ENCODE data around the gene PRR5L.

PRR5L gene

DNA sequence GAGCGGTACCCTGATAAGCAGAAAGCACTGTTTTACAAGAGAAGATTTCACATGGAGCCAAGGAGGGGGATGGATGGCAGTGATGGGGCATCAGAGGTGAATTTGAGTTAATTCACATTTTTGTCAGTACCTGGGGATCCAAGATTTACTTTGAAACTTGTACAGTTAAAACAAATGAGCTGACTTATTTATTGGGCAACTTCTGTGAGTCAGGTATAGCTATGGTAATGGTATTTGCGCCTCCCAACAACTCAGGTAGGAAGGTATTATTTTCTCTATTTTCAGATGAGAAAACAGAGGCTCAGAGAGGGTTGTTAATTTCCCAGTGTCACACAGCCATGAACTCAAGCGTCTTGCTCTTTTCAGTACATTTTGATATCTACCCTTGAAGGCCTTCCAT, 83.6 kb downstream of the PRR5L start:
- H4K20me1 ChIP-seq (ENCODE audit: low read depth, low read length), result no peaks in the 10 kb centered on the region
- H3K9me2 ChIP-seq (replicated peaks; ENCODE audit: insufficient read depth, low read length), result no peaks in the 10 kb centered on the region
- H3K4me2 ChIP-seq (ENCODE audit: low read depth, low read length, poor library complexity, severe bottlenecking), result no peak overlapping the region
- TF ChIP-seq EZH2phosphoT487 (conservative IDR thresholded peaks at IDR 0.05; ENCODE audit: low read length), result no peak
- TF ChIP-seq, protein P1, sequence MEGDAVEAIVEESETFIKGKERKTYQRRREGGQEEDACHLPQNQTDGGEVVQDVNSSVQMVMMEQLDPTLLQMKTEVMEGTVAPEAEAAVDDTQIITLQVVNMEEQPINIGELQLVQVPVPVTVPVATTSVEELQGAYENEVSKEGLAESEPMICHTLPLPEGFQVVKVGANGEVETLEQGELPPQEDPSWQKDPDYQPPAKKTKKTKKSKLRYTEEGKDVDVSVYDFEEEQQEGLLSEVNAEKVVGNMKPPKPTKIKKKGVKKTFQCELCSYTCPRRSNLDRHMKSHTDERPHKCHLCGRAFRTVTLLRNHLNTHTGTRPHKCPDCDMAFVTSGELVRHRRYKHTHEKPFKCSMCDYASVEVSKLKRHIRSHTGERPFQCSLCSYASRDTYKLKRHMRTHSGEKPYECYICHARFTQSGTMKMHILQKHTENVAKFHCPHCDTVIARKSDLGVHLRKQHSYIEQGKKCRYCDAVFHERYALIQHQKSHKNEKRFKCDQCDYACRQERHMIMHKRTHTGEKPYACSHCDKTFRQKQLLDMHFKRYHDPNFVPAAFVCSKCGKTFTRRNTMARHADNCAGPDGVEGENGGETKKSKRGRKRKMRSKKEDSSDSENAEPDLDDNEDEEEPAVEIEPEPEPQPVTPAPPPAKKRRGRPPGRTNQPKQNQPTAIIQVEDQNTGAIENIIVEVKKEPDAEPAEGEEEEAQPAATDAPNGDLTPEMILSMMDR (IDR thresholded peaks at IDR 0.05; ENCODE audit: insufficient read depth, low read length, poor library complexity, severe bottlenecking), result no peak
- no peaks in the 10 kb centered on the region for H3K9me3 ChIP-seq (ENCODE audit: insufficient read depth, low read length)
- no peak overlapping the region for H3K4me3 ChIP-seq (ENCODE audit: insufficient read depth, low read length, poor library complexity, severe bottlenecking)
- no peak overlapping the region for H3K27ac ChIP-seq (ENCODE audit: low read depth, low read length)
- H3F3A ChIP-seq (ENCODE audit: insufficient read depth), result no peaks in the 10 kb centered on the region
- H3K36me3 ChIP-seq (ENCODE audit: low read length), result no peaks in the 10 kb centered on the region
- H3K79me2 ChIP-seq (ENCODE audit: insufficient read depth, low read length), result no peaks in the 10 kb centered on the region
- no peak overlapping the region for H3K9ac ChIP-seq (ENCODE audit: low read length)
- H2AFZ ChIP-seq (ENCODE audit: low read depth, low read length, severe bottlenecking), result no peak overlapping the region
- no peaks in the 10 kb centered on the region; the same call in 1 of the 2 replicates for H3K27me3 ChIP-seq (ENCODE audit: low read length)

DNA sequence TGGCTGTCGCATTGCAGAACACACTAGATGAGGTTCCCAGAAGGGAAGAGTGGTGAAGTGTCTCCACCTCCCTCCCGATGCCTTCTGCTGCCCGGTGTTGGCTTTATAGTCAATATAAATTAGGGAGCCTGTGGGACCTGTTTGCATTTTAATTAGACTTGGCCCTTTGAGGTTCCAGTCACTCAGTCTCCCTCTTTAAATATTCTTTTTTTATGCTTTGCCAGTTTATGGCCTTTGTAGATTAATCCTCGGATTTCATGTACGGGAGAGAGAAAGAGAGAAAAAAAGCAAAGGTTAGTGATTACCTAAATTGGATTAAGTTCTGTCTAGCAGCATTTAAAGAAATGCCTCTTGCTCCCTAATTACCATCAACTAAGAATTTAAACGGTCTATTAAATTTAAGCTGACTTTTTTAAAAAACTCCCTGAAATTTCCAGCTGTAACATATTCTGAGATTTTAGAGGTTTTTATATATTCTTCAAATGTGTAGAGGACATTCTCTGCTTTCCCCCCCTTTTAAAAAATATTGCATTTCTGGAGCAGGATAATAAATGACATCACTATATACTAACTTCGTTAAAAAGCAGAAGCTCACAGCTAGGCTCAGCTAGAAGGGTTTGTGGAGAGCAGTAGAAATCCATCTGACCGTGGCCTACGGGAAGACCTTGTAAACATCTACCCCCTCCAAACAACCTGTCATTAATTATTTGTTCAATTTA, 84.4 kb downstream of the PRR5L start:
- Histone ChIP-seq H3K36me3 (ENCODE audit: low read length) (no peaks in the 10 kb centered on the region), H3K9me2 (replicated peaks; ENCODE audit: insufficient read depth, low read length) (no peaks in the 10 kb centered on the region), H2AFZ (ENCODE audit: low read depth, low read length, severe bottlenecking) (no peak overlapping the region), H3K27ac (ENCODE audit: low read depth, low read length) (no peak overlapping the region), H3K9me3 (ENCODE audit: insufficient read depth, low read length) (no peaks in the 10 kb centered on the region), H3F3A (ENCODE audit: insufficient read depth) (no peaks in the 10 kb centered on the region), H3K79me2 (ENCODE audit: insufficient read depth, low read length) (no peaks in the 10 kb centered on the region), H3K9ac (ENCODE audit: low read length) (no peak overlapping the region), H3K4me2 (ENCODE audit: low read depth, low read length, poor library complexity, severe bottlenecking) (no peak overlapping the region), H4K20me1 (ENCODE audit: low read depth, low read length) (no peaks in the 10 kb centered on the region), H3K27me3 (ENCODE audit: low read length) (no peaks in the 10 kb centered on the region; the same call in 1 of the 2 replicates), H3K4me3 (ENCODE audit: insufficient read depth, low read length, poor library complexity, severe bottlenecking) (no peak overlapping the region)
- TF ChIP-seq EZH2phosphoT487 (conservative IDR thresholded peaks at IDR 0.05; ENCODE audit: low read length), result no peak
- TF ChIP-seq, protein P1 (IDR thresholded peaks at IDR 0.05; ENCODE audit: insufficient read depth, low read length, poor library complexity, severe bottlenecking), result no peak

DNA sequence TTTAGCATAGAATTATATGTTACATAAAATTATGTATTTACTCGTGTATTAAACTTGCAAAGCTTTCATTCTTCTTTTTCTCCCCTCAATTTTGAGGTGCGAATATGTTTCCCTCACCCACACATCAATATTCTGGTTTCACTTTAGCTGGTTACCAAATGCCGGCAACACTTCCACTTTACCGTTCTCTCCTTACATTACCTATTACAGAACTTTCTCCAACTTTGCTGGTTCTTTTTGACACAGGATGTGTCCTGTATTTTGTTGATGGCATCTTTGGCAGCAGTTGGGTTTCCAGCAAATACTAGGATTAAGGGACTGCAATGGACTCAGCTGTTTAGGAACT, 84.9 kb downstream of the PRR5L start:
- no peak overlapping the region for H3K4me2 ChIP-seq (ENCODE audit: low read depth, low read length, poor library complexity, severe bottlenecking)
- no peaks in the 10 kb centered on the region for H3K79me2 ChIP-seq (ENCODE audit: insufficient read depth, low read length)
- no peak overlapping the region for H3K27ac ChIP-seq (ENCODE audit: low read depth, low read length)
- no peak overlapping the region for H3K4me3 ChIP-seq (ENCODE audit: insufficient read depth, low read length, poor library complexity, severe bottlenecking)
- H3F3A ChIP-seq (ENCODE audit: insufficient read depth), result no peaks in the 10 kb centered on the region
- no peak overlapping the region for H2AFZ ChIP-seq (ENCODE audit: low read depth, low read length, severe bottlenecking)
- TF ChIP-seq, protein P1 (IDR thresholded peaks at IDR 0.05; ENCODE audit: insufficient read depth, low read length, poor library complexity, severe bottlenecking), result no peak
- no peak for TF ChIP-seq EZH2phosphoT487 (conservative IDR thresholded peaks at IDR 0.05; ENCODE audit: low read length)
- H3K9me3 ChIP-seq (ENCODE audit: insufficient read depth, low read length), result no peaks in the 10 kb centered on the region
- H4K20me1 ChIP-seq (ENCODE audit: low read depth, low read length), result no peaks in the 10 kb centered on the region
- no peaks in the 10 kb centered on the region; the same call in 1 of the 2 replicates for H3K27me3 ChIP-seq (ENCODE audit: low read length)
- no peak overlapping the region for H3K9ac ChIP-seq (ENCODE audit: low read length)
- H3K36me3 ChIP-seq (ENCODE audit: low read length), result no peaks in the 10 kb centered on the region
- H3K9me2 ChIP-seq (replicated peaks; ENCODE audit: insufficient read depth, low read length), result no peaks in the 10 kb centered on the region

All from SU-DHL-6 (cell line).